SK-N-SH (cell line): Measurements from ENCODE around the gene GFOD2.

Source experiments
- CTCF ChIP-seq: fragments of 200-600 bp; sonication (generic); IDR thresholded peaks from 2 replicates; pipeline ENCODE4 v1.6.1; 2017; ENCODE audit warnings: antibody characterized with exemption, mild to moderate bottlenecking, moderate library complexity
- FOSL2 ChIP-seq: IDR thresholded peaks from 2 replicates; pipeline ENCODE4 v1.4.0; 2012; ENCODE audit warnings: low read depth, mild to moderate bottlenecking, moderate library complexity, borderline replicate concordance
- NRF1 ChIP-seq: IDR thresholded peaks from 2 replicates; pipeline ENCODE4 v1.6.1; 2012; ENCODE audit warnings: low read depth, mild to moderate bottlenecking, low read length
- SIN3A ChIP-seq: IDR thresholded peaks from 2 replicates; pipeline ENCODE4 v1.6.1; 2012; ENCODE audit warnings: low read depth, mild to moderate bottlenecking, low read length, moderate library complexity, borderline replicate concordance
- SMC3 ChIP-seq: IDR thresholded peaks from 2 replicates; pipeline ENCODE4 v1.6.1; 2012; ENCODE audit warnings: low read depth, low read length, improper control_type of control experiment

DNA sequence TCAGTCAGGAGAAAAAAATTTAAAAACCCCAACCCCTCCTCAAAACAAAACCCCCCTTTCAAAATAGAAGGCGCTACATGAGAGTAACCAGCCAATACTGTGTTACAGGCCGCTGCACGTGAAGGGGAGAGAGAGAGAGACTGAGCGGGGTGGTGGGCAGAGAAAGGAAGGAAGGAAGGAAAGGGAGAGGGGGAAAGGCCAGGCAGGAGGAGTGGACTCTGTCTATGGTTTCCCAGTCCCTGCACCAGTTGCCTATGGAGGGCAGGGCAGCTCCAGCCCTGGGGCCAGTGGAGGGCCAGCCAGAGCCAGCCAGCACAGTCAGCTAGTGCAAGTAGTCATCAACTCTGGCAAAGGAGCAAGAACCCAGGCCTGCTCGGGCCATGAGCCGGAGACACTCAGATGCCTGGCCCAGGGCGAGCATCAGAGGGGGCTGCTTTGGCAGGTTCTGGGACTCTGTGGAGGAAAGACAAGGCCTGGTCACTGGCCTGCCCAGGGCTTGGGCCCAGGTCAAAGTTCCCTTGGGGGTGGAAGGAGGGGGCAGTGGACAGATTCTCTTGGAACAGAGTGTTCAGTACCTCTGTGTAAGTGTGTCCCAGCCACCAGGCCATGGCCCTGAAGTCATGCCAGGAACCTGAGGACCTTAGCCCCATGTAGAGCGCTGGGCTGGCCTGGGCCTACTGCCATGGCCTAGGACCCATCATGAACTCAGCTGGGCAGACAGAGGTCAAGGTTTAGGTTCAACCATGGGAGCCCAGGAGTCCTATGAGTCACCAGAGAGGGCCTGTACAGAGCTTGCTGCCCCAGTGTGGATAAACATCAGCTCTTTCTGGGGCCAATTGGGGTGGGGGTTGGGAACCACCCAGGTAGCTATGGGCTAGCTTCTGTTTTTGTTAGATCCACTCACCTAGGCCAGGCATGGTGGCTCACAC lies 7.3 kb upstream of the GFOD2 start:
- TF ChIP-seq CTCF (no peak), SIN3A (no peak), FOSL2 (no peak), SMC3 (no peak), NRF1 (no peak)
